ENCODE results near the gene FOXA3.

- TF ChIP-seq, protein P1, sequence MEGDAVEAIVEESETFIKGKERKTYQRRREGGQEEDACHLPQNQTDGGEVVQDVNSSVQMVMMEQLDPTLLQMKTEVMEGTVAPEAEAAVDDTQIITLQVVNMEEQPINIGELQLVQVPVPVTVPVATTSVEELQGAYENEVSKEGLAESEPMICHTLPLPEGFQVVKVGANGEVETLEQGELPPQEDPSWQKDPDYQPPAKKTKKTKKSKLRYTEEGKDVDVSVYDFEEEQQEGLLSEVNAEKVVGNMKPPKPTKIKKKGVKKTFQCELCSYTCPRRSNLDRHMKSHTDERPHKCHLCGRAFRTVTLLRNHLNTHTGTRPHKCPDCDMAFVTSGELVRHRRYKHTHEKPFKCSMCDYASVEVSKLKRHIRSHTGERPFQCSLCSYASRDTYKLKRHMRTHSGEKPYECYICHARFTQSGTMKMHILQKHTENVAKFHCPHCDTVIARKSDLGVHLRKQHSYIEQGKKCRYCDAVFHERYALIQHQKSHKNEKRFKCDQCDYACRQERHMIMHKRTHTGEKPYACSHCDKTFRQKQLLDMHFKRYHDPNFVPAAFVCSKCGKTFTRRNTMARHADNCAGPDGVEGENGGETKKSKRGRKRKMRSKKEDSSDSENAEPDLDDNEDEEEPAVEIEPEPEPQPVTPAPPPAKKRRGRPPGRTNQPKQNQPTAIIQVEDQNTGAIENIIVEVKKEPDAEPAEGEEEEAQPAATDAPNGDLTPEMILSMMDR (IDR thresholded peaks at IDR 0.05) = no peak
- TF ChIP-seq POLR2A (IDR thresholded peaks at IDR 0.05) = peak; percentile 82
Measured at GRCh38 chr19:45886427-45887199, 22.5 kb downstream of the FOXA3 start.
